ENCODE results near the gene IAH1.

Gene IAH1

GRCh38 chr2:9527995-9528787, 53.8 kb downstream of the IAH1 start:
- DNase-seq (ENCODE audit: low read depth), result no peak

- DNase-seq (ENCODE audit: low read depth), result no peak
These were observed 58.1 kb downstream of the IAH1 start for GRCh38 chr2:9532421-9532820.

- no peak for DNase-seq (ENCODE audit: low read depth)
These were observed 59.3 kb downstream of the IAH1 start for GRCh38 chr2:9533663-9534062.

- no peak for DNase-seq (ENCODE audit: low read depth)
These were observed 60.8 kb downstream of the IAH1 start for GRCh38 chr2:9535177-9535576.

GRCh38 chr2:9536504-9536903, 62.2 kb downstream of the IAH1 start:
- DNase-seq (ENCODE audit: low read depth), result no peak

- DNase-seq (ENCODE audit: low read depth), result no peak
These were observed 63.7 kb downstream of the IAH1 start for GRCh38 chr2:9538000-9538507.
